Epithelial cell of proximal tubule (primary cell): ENCODE results near the gene MRRF. TPM values are rescaled to one million over a fixed set of nuclear protein-coding genes. Genes with fewer than 3 reads are reported as not detected.
A peak's percentile ranks its signal among the peaks of the same experiment; 100 is the strongest.

ENCODE experiments used
- DNase-seq: peaks from one replicate; pipeline ENCODE4 v3.0.0-alpha.2; 2011; ENCODE audit warnings: low read depth
- H3K4me3 ChIP-seq: 2 replicates; pipeline ENCODE4 v1.5.1; 2011; ENCODE audit warnings: low read depth, mild to moderate bottlenecking, low read length
- total RNA-seq: library from RNA; depleted of rRNA; stranded (reverse); fragments of >200 nt; gene quantifications from 2 replicates; pipeline ENCODE4 v1.2.3, GENCODE V29; 2015
- TF ChIP-seq, protein P1 (sequence below): conservative IDR thresholded peaks from 2 replicates; pipeline ENCODE4 v1.5.1; 2012; ENCODE audit warnings: low read depth, mild to moderate bottlenecking, low read length

The MRRF gene
- total RNA-seq, 1 donor from 2014 or later = 27.3 TPM

DNA sequence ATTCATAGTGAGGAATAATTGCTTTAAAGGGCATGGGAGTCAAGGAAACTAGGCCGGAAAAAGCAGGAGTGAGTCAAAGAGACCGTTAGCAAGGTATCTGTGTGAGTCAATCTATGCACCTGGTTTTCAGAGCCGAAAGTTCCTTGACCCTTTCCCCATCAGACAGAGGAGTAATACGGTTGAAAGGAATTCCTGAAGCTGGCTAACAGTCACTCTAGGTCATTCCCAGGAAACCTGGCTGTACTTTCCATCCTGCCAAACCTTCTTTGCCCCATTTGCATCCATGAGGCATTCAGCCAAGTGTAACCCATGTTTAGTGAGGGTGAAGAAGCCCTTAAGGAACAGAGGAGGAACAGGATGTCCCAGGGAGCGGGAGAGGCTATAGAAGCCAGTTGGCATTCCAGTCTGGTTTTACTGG, 16.2 kb upstream of the MRRF start:
- no peak overlapping the region for H3K4me3 ChIP-seq
- TF ChIP-seq, protein P1, sequence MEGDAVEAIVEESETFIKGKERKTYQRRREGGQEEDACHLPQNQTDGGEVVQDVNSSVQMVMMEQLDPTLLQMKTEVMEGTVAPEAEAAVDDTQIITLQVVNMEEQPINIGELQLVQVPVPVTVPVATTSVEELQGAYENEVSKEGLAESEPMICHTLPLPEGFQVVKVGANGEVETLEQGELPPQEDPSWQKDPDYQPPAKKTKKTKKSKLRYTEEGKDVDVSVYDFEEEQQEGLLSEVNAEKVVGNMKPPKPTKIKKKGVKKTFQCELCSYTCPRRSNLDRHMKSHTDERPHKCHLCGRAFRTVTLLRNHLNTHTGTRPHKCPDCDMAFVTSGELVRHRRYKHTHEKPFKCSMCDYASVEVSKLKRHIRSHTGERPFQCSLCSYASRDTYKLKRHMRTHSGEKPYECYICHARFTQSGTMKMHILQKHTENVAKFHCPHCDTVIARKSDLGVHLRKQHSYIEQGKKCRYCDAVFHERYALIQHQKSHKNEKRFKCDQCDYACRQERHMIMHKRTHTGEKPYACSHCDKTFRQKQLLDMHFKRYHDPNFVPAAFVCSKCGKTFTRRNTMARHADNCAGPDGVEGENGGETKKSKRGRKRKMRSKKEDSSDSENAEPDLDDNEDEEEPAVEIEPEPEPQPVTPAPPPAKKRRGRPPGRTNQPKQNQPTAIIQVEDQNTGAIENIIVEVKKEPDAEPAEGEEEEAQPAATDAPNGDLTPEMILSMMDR = no peak
- peak; percentile 35 for DNase-seq

DNA sequence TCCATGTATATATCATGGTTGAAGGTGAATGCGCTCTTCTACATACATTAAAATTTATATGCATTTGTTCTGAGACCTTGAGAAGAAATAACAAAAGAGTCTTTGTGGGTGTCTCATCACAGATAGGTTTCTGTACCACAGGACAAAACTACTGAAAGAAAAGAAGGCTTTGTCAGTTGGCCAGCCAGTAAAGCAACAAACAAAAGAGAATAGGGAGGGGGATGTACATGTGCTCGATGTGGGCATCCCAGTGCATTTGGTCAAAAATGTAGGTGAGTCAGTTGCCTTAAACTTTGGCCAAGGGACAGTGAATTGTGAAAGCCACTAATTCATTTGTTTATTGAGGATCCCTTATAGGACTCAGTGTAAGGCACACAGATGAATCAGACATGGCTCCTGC, 13.3 kb upstream of the MRRF start:
- H3K4me3 ChIP-seq = no peak overlapping the region
- no peak for DNase-seq
- TF ChIP-seq, protein P1 = no peak

DNA sequence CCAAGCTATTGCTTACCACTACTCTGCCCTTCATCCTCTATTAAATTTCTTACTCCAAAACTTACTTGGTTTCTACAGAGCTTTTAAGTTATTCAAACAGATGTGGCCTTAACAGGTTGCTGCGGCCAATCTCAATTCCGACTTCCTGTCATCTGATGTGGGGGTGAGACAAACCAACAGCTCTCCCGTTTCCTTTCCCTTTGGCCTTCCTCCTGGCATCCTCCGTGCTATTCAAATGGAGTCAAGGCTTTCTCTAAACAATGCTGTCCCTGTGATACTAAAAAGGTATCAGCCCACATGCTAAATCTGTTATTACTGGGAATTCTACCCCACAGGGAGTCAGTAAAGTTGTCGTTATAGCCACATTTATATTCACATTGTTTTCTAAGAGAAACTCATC, 11.9 kb upstream of the MRRF start:
- no peak for DNase-seq
- TF ChIP-seq, protein P1 = no peak
- H3K4me3 ChIP-seq = no peak overlapping the region

DNA sequence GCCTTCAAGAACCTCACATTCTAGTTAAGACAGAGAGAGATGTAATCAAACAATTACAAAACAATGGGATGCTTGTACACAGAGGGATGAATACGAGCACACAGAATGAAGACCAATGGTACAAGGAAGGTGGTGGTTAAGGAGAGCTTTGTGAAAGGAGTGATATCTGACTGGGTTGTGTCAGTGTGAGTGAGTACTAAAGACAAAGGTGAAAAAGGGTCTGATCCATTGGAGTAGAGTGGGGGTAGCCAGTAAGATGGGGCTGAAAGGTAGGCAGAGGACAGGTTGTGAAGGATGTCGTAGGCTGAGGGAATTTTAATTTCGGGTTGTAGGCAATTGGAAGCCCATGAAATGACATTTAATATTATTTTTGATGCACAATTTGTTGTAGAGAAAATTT, 9.9 kb upstream of the MRRF start:
- DNase-seq = no peak
- TF ChIP-seq, protein P1 = no peak
- no peak overlapping the region for H3K4me3 ChIP-seq

DNA sequence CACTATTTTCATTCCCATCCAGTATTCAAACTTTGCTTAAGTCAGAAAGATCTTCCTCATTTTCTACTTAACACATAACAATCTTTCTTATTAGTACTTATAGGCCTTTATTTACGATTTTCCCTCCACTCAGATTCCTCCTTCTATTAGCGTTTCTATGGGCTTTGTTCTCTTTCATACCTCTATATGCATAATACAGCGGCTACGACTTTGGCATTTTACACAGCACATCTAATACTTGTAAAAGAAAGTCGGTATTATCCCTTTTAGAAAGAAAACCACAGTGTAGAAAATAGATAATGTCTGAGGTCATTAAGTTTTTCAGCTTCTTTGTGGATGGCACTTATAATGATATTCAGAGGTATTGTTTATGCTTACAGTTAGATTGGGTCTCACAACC, 8.5 kb upstream of the MRRF start:
- TF ChIP-seq, protein P1 = no peak
- no peak for DNase-seq
- no peak overlapping the region for H3K4me3 ChIP-seq

DNA sequence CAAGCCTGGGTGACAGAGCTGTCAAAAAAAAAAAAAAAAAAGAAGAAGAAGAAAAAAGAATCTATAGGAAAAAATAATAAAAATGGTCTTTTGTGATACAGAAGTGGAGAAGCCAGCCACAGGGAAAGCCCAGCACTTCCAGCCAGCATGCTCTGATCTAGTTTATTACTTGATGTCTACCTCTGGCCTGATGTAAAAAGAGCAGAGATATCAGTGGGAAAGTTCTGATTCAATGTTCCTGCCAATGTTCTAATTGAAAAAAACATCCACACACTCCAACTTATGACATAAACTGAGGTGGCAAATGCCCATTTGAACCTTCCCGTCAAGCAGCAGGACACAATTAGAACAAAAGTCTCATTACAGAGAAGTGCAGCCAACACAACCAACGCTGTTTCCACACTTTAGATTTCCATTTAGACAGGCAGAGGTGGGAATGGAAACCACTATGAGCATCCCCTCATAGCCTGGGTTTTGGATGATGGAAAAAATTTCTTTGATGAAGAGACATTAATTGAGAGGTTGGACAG, 5.7 kb upstream of the MRRF start:
- TF ChIP-seq, protein P1 = no peak
- DNase-seq = no peak
- no peak overlapping the region for H3K4me3 ChIP-seq

DNA sequence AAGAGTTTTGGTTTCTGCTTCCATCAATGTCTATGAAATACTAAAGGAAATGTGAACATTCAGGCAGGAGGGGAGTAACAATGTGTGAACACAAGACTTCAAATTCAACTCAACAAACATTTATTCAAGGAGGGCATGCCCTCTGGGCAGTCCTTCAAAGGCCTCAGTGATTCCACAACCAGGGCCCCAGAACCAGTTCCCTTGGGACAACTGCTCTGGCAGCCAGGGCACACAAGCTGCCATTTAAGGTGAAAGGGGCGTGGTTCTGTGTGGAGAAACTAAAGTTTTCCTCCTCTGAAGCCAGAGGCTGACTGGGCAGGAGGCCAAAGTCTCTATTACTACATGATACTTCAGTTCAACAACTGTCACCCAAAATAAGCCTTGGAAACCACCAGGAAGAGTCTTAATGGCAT, 3.2 kb upstream of the MRRF start:
- H3K4me3 ChIP-seq = no peak overlapping the region
- no peak for DNase-seq
- TF ChIP-seq, protein P1 = no peak
